ENCODE data around the gene DGKH.
"Not testable (repeated sequence)": the region's sequence is repeated elsewhere in the genome, so short reads cannot be mapped to it uniquely, and the experiment has no call there.

DNA sequence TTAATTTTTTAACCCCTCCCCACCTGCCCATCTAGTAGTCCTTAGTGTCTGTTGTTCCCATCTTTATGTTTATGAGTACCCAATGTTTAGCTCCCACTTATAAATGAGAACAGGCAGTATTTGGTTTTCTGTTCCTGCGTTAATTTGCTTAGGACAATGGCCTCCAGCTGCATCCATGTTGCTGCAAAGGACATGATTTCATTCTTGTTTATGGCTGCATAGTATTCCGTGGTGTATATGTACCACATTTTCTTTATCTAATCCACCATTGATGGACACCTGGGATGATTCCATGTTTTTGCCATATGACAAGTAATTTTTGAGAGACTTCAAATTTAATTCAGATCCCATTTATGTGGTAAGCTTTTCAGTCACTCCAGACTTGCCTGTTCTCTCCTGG is 47.8 kb downstream of the DGKH start:
- not testable (repeated sequence) for TF ChIP-seq POLR2A (IDR thresholded peaks at IDR 0.05; ENCODE audit: borderline replicate concordance, extremely low read depth, insufficient read depth, insufficient read length); EZH2phosphoT487 (IDR thresholded peaks at IDR 0.05; ENCODE audit: borderline replicate concordance); EZH2 (IDR thresholded peaks at IDR 0.05); SP1 (IDR thresholded peaks at IDR 0.05; ENCODE audit: low read depth)

All from HCT116 (cell line).